Breast epithelium (tissue), 4 donors: ENCODE data around the gene RELL2. TPM values are rescaled to one million over a fixed set of nuclear protein-coding genes. Genes with fewer than 3 reads are reported as not detected.

ENCODE experiments used
- DNase-seq, 2 donors: peaks; one replicate each; pipeline ENCODE4 v3.0.0-alpha.2; 2019; ENCODE audit warnings: low spot score in 2 of 2
- H3K27ac ChIP-seq, 2 donors: fragments of 200-600 bp; sonication (generic) in 1 of 2; one replicate each; pipeline ENCODE4 v1.5.1; 2016 to 2019; ENCODE audit warnings: mild to moderate bottlenecking in 1 of 2
- H3K27me3 ChIP-seq, 2 donors: fragments of 200-600 bp; sonication (generic) in 1 of 2; one replicate each; pipeline versions ENCODE4 v1.5.1 to v1.6.0; 2017 to 2019; ENCODE audit warnings: control low read depth in 1 of 2, mild to moderate bottlenecking in 1 of 2
- H3K36me3 ChIP-seq: fragments of 200-600 bp; one replicate; pipeline ENCODE4 v1.5.1; 2019
- H3K4me1 ChIP-seq, 2 donors: fragments of 200-600 bp; sonication (generic); one replicate each; pipeline ENCODE4 v1.5.1; 2016 to 2019; ENCODE audit warnings: control low read depth in 1 of 2
- H3K4me3 ChIP-seq, 3 donors: fragments of 200-600 bp; sonication (generic); 1 replicate in 2 of 3; 2 replicates in 1 of 3; pipeline ENCODE4 v1.5.1; 2016 to 2019; ENCODE audit warnings: mild to moderate bottlenecking in 3 of 3, moderate library complexity in 2 of 3
- H3K9me3 ChIP-seq, 2 donors: fragments of 200-600 bp; sonication (generic) in 1 of 2; one replicate each; pipeline ENCODE4 v1.5.1; 2016 to 2019; ENCODE audit warnings: control low read depth in 1 of 2
- POLR2A ChIP-seq: fragments of 450-650 bp; IDR thresholded peaks from one replicate; pipeline ENCODE4 v1.6.1; 2016; ENCODE audit warnings: antibody characterized with exemption, mild to moderate bottlenecking, moderate library complexity
- POLR2AphosphoS5 ChIP-seq, 3 donors: sonication (generic); formaldehyde crosslinking; IDR thresholded peaks; one replicate each; pipeline ENCODE4 v1.6.1; 2017; ENCODE audit warnings: antibody characterized with exemption in 3 of 3
- intact Hi-C: fragments of 100-400 bp; cut with DNase I; formaldehyde crosslinking; loops from one replicate; pipeline ENCODE4 v1.15.1; 2023; ENCODE audit warnings: low total_unique reads
- total RNA-seq, 3 donors: library from RNA; depleted of rRNA; stranded (reverse); fragments of >200 nt; gene quantifications; one replicate each; pipeline ENCODE4 v1.1.0, GENCODE V29; 2016
- TF ChIP-seq, protein P1 (sequence below), 3 donors: fragments of 450-650 bp; IDR thresholded peaks; one replicate each; pipeline ENCODE4 v1.5.1; 2016 to 2017; ENCODE audit warnings: antibody characterized with exemption in 3 of 3, mild to moderate bottlenecking in 3 of 3, moderate library complexity in 3 of 3

The RELL2 gene
- total RNA-seq, 3 donors from 2014 or later = 1.3 to 4.3 (median 4.0) TPM

DNA sequence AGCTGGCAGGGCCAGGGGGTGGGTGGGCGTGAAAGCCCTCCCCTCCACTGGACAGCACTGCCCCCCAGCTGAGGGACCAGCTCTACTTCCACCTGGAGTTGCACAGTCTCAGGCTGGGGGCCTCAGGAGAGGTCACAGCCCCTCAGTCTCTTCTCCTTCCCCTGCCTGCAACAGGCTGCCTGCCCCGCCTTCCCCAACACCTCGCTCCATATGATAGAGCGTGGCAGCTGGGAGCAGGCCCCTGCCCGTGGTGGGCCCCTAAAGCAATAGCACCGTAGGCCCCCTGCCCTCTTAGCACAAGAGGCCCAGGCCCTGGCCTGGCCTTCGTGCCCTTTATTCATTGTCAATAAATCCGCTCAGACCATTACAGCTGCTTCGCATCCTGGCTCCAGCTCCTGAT is 3.9 kb downstream of the RELL2 start:
- Histone ChIP-seq H3K4me1 (peaks cover 3 to 9% of the 10 kb centered on the region in 2 donors), H3K4me3 (no peak overlapping the region), H3K27ac (no peak overlapping the region), H3K36me3 (no peaks in the 10 kb centered on the region), H3K9me3 (no peaks in the 10 kb centered on the region), H3K27me3 (no peaks in the 10 kb centered on the region)
- DNase-seq = no peak
- TF ChIP-seq POLR2AphosphoS5 (IDR thresholded peaks at IDR 0.05) = no peak
- TF ChIP-seq POLR2A = no peak
- TF ChIP-seq, protein P1, sequence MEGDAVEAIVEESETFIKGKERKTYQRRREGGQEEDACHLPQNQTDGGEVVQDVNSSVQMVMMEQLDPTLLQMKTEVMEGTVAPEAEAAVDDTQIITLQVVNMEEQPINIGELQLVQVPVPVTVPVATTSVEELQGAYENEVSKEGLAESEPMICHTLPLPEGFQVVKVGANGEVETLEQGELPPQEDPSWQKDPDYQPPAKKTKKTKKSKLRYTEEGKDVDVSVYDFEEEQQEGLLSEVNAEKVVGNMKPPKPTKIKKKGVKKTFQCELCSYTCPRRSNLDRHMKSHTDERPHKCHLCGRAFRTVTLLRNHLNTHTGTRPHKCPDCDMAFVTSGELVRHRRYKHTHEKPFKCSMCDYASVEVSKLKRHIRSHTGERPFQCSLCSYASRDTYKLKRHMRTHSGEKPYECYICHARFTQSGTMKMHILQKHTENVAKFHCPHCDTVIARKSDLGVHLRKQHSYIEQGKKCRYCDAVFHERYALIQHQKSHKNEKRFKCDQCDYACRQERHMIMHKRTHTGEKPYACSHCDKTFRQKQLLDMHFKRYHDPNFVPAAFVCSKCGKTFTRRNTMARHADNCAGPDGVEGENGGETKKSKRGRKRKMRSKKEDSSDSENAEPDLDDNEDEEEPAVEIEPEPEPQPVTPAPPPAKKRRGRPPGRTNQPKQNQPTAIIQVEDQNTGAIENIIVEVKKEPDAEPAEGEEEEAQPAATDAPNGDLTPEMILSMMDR (IDR thresholded peaks at IDR 0.05) = no peak
- intact Hi-C loops = no loop called here

DNA sequence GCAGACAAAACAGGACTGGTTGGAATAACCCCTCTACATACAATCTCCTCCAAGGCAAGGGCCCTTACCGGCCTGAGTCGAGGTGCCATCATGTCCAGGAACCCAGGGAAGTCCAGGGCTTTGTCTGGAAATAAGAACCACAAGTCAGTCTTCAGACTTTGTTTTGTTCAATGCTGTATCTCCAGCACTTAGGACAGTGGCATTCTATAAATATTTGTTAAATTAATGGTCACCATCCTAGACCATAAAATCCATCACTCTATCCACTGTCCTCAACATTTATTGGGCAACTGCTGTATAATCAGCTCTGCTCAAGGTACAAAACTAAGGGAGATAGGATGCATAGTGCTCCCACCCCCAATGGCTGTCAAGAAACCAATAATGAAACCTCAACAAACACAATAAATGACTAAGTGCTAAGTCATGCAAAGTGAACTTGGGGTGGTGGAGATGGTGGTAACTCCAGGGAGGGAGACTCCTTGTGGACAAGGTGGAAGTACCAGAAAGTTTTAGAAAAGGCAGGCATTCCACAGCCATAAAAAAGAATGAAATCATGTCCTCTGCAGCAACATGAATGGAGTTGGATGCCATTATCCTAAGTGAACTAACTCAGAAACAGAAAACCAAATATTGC is 5.0 kb downstream of the RELL2 start:
- Histone ChIP-seq H3K4me1 (peaks cover 0 to 9% of the 10 kb centered on the region in 2 donors), H3K4me3 (no peak overlapping the region), H3K36me3 (no peaks in the 10 kb centered on the region), H3K27ac (no peak overlapping the region), H3K9me3 (no peaks in the 10 kb centered on the region), H3K27me3 (no peaks in the 10 kb centered on the region)
- intact Hi-C loops = no loop called here
- no peak for DNase-seq
- TF ChIP-seq POLR2A = no peak
- TF ChIP-seq, protein P1 (IDR thresholded peaks at IDR 0.05) = no peak
- TF ChIP-seq POLR2AphosphoS5 (IDR thresholded peaks at IDR 0.05) = no peak

DNA sequence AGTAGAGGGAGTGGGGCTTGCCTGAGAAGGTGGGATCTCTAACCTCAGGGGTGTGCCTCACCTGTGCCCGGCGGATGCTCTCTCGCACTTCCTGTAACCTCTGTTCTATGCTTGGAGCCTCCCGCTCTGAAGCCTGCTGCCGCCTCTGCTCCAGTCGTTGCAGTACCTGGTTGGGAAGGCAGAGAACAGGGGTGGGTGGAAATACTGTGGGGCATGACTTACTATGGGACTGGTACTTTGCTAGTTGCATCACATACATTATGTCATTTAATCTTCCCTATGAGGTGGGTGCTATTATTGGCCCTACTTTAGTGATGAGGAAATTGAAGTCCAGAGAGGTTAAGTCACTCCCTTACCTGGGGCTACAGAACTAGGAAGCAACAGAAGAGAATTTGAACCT is 9.2 kb downstream of the RELL2 start:
- H3K4me1 ChIP-seq = peaks cover 0 to 5% of the 10 kb centered on the region in 2 donors
- intact Hi-C loops = no loop called here
- no peak overlapping the region for H3K27ac ChIP-seq
- H3K27me3 ChIP-seq = no peaks in the 10 kb centered on the region
- H3K4me3 ChIP-seq = no peak overlapping the region
- no peaks in the 10 kb centered on the region for H3K36me3 ChIP-seq
- no peaks in the 10 kb centered on the region for H3K9me3 ChIP-seq
- no peak for TF ChIP-seq POLR2AphosphoS5 (IDR thresholded peaks at IDR 0.05)
- TF ChIP-seq POLR2A = no peak
- TF ChIP-seq, protein P1 (IDR thresholded peaks at IDR 0.05) = no peak
- DNase-seq = no peak

DNA sequence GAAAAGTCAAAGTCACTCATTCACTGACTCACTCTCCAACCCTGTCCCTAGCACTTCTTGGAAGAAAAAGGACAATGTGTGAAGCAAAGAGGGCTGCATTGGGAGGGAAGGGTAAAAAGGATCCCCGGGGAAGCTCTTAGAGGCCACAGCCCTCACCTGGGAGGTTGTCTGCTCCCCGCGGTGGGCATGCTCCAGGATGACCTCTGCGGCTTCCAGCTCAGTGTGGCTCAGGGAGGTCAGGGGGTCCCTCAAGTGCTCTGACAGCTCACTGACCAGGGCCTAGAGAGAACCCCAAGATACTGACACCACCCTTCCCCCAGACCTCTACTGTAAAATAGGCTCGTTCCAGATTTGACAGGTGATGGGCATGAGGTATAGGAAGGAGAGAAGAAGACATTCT is 10.4 kb downstream of the RELL2 start:
- H3K36me3 ChIP-seq = no peaks in the 10 kb centered on the region
- no peak for TF ChIP-seq POLR2AphosphoS5 (IDR thresholded peaks at IDR 0.05)
- TF ChIP-seq, protein P1 (IDR thresholded peaks at IDR 0.05) = no peak
- no peak for TF ChIP-seq POLR2A
- no peak overlapping the region for H3K4me3 ChIP-seq
- peaks cover 0 to 5% of the 10 kb centered on the region in 2 donors for H3K4me1 ChIP-seq
- H3K27me3 ChIP-seq = no peaks in the 10 kb centered on the region
- H3K27ac ChIP-seq = no peak overlapping the region
- no peak for DNase-seq
- intact Hi-C loops = no loop called here
- H3K9me3 ChIP-seq = no peaks in the 10 kb centered on the region

DNA sequence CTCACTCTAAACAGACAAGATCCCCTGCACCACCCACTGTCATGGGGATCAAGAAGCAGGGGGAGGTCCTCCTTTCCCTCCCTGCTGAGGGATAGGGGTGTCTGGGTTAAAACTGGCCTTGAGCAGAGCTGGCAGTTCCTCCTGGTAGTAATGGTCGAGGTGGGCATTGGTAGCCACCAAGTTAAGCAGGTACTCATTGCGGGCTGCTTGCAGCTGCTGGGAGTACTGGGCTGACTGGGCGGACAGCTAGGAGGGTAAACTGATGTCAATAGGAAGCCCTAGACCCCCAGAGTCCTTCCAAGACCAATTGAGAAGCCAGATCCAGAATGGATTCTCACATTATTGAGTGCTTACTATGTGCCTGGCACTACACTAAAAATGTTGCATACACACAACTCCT is 11.1 kb downstream of the RELL2 start:
- Histone ChIP-seq H3K4me1 (peaks cover 0 to 5% of the 10 kb centered on the region in 2 donors), H3K36me3 (no peaks in the 10 kb centered on the region), H3K9me3 (no peaks in the 10 kb centered on the region), H3K27me3 (no peaks in the 10 kb centered on the region), H3K4me3 (no peak overlapping the region), H3K27ac (no peak overlapping the region)
- intact Hi-C loops = no loop called here
- TF ChIP-seq, protein P1 (IDR thresholded peaks at IDR 0.05) = no peak
- TF ChIP-seq POLR2A (no peak), POLR2AphosphoS5 (IDR thresholded peaks at IDR 0.05) (no peak)
- no peak for DNase-seq
